HepG2 (cell line): ENCODE results near the gene NXF3. TPM values are rescaled to one million over a fixed set of nuclear protein-coding genes. Genes with fewer than 3 reads are reported as not detected.

ENCODE experiments used
- ATAC-seq: fragments of 200-7000 bp; cut with Tn5 transposase; 3 replicates; pipeline ENCODE4 v1.9.1; 2020; ENCODE audit warnings: mild to moderate bottlenecking, moderate library complexity
- BruUV-seq: library from RNA; stranded (reverse); fragments of 400-500 nt; replicated peaks from 2 replicates; lab custom pipeline; 2021; lab: Mats Ljungman, UMichigan
- CTCF ChIA-PET: fragments of 300-600 bp; formaldehyde crosslinking; extraction: SDS; loops from one replicate; lab custom pipeline; 2021; ENCODE audit warnings: low total read pairs, inconsistent platforms, low intra/inter-chr PET ratio; lab: Yijun Ruan, JAX
- POLR2A ChIA-PET: fragments of 350-600 bp; sonication (Branson Sonifier 250); formaldehyde crosslinking; loops from one replicate; lab custom pipeline; 2020; ENCODE audit warnings: antibody characterized with exemption, inconsistent platforms; lab: Yijun Ruan, JAX
- DNase-seq: peaks from one replicate; pipeline ENCODE4 v3.0.0-alpha.2; 2015; ENCODE audit warnings: low spot score
- FAIRE-seq: peaks from 3 replicates; lab custom pipeline; 2011; peaks lifted over from hg19 to GRCh38; lab: Jason Lieb, UNC
- H2AFZ ChIP-seq: one replicate; pipeline ENCODE4 v1.6.1; 2011; ENCODE audit warnings: low read length, inconsistent platforms
- H3K27ac ChIP-seq: fragments of 300-600 bp; 3 replicates; pipeline ENCODE4 v1.8.0; 2011; ENCODE audit warnings: mixed run types, mild to moderate bottlenecking, mixed read lengths, low read length, inconsistent platforms; ENCODE audit not compliant: insufficient read depth; ENCODE audit errors: extremely low read length
- H3K27me3 ChIP-seq, 2 experiments: fragments of 200-600 bp in 1 of 2; 2 replicates in 1 of 2; 3 replicates in 1 of 2; pipeline versions ENCODE4 v1.6.0 to v1.8.0; 2011; ENCODE audit warnings: low read length in 2 of 2, mild to moderate bottlenecking in 2 of 2, moderate library complexity in 2 of 2, inconsistent platforms in 1 of 2; ENCODE audit not compliant: insufficient read depth in 2 of 2, control insufficient read depth in 1 of 2
- H3K36me3 ChIP-seq, 2 experiments: fragments of 200-600 bp in 1 of 2; replicated peaks in 1 of 2; 2 replicates in 1 of 2; 3 replicates in 1 of 2; pipeline versions ENCODE4 v1.5.1 to v1.8.0; 2011; ENCODE audit warnings: low read length in 2 of 2, inconsistent platforms in 1 of 2; ENCODE audit not compliant: insufficient read depth in 2 of 2, control insufficient read depth in 1 of 2
- H3K4me1 ChIP-seq: 2 replicates; pipeline ENCODE4 v1.5.1; 2012; ENCODE audit warnings: low read length, inconsistent platforms; ENCODE audit not compliant: insufficient read depth
- H3K4me2 ChIP-seq: 2 replicates; pipeline ENCODE4 v1.6.0; 2011; ENCODE audit warnings: low read depth, low read length, inconsistent platforms
- H3K4me3 ChIP-seq, 3 experiments: fragments of 200-600 bp in 1 of 3; sonication (generic), shearing (Covaris generic) in 1 of 3; replicated peaks in 1 of 3; 2 replicates each; pipeline ENCODE4 v1.5.1; 2011 to 2016; ENCODE audit warnings: low read length in 3 of 3, inconsistent platforms in 2 of 3, low read depth in 2 of 3, mild to moderate bottlenecking in 2 of 3, control low read depth in 1 of 3, mixed read lengths in 1 of 3; ENCODE audit not compliant: insufficient read depth in 1 of 3
- H3K79me2 ChIP-seq: one replicate; pipeline ENCODE4 v1.6.1; 2011; ENCODE audit warnings: low read length, inconsistent platforms; ENCODE audit not compliant: insufficient read depth
- H3K9ac ChIP-seq: 2 replicates; pipeline ENCODE4 v1.6.0; 2011; ENCODE audit warnings: mild to moderate bottlenecking, low read depth, low read length, inconsistent platforms; ENCODE audit not compliant: insufficient read depth
- H3K9me3 ChIP-seq: 2 replicates; pipeline ENCODE4 v1.5.1; 2012; ENCODE audit warnings: mild to moderate bottlenecking, low read length
- H4K20me1 ChIP-seq: 2 replicates; pipeline ENCODE4 v1.6.0; 2011; ENCODE audit warnings: inconsistent platforms, mild to moderate bottlenecking, low read length, moderate library complexity; ENCODE audit not compliant: insufficient read depth
- BCL3 ChIP-seq: sonication (generic); formaldehyde crosslinking; IDR thresholded peaks from 2 replicates; pipeline ENCODE4 v1.5.1; 2020; ENCODE audit warnings: mild to moderate bottlenecking, missing genetic modification reagents, moderate library complexity
- FOXP1 ChIP-seq, 2 experiments: fragments of 450-650 bp in 1 of 2; IDR thresholded peaks; 2 replicates each; pipeline ENCODE4 v1.6.1; 2017 to 2018; ENCODE audit warnings: antibody characterized with exemption in 1 of 2
- HMG20A ChIP-seq: IDR thresholded peaks from 2 replicates; pipeline ENCODE4 v1.6.1; 2016; ENCODE audit warnings: borderline replicate concordance
- POLR2A ChIP-seq, 2 experiments: IDR thresholded peaks; 2 replicates each; pipeline ENCODE4 v1.6.1; 2011; ENCODE audit warnings: low read depth in 2 of 2, low read length in 2 of 2, mild to moderate bottlenecking in 1 of 2, moderate library complexity in 1 of 2; ENCODE audit not compliant: insufficient read depth in 1 of 2
- SKI ChIP-seq: fragments of 450-650 bp; IDR thresholded peaks from one replicate; pipeline ENCODE4 v1.6.1; 2018; ENCODE audit warnings: mild to moderate bottlenecking; ENCODE audit not compliant: partially characterized antibody
- TCF7 ChIP-seq: sonication (generic); IDR thresholded peaks from 2 replicates; pipeline ENCODE4 v1.6.1; 2016; ENCODE audit warnings: antibody characterized with exemption, low read depth
- ZBTB21 ChIP-seq: sonication (generic); formaldehyde crosslinking; IDR thresholded peaks from 2 replicates; pipeline ENCODE4 v1.4.0; 2020; ENCODE audit warnings: missing genetic modification reagents
- ZNF646 ChIP-seq: sonication (generic); formaldehyde crosslinking; IDR thresholded peaks from 2 replicates; pipeline ENCODE4 v1.9.0; 2021; ENCODE audit warnings: mild to moderate bottlenecking, missing genetic modification reagents
- WGBS: methylation state at CpG from one replicate; pipeline ENCODE4 v1.1.6; 2017; ENCODE audit warnings: low lambda C conversion rate; 5-methylcytosine and 5-hydroxymethylcytosine counted together
- in situ Hi-C: cut with HindIII; loops from 2 replicates; pipeline ENCODE4 v1.10.0; 2017; ENCODE audit warnings: low pct_unique_long_range_greater_than_20kb; ENCODE audit not compliant: extremely low pct_ligation_motif_present
- intact Hi-C: fragments of 100-400 bp; cut with micrococcal nuclease; formaldehyde crosslinking; loops from one replicate; pipeline ENCODE4 v1.10.0; 2022; ENCODE audit not compliant: unreplicated experiment
- polyA plus RNA-seq, 8 experiments: library from polyadenylated mRNA; depleted of rRNA in 3 of 8; stranded (reverse) in 7 of 8; unstranded in 1 of 8; fragments of >200 nt; fragmentation: Illumina TruSeq in 4 of 8; extraction: Trizol in 4 of 8; gene quantifications; 2 replicates each; pipeline versions ENCODE4 v1.2.1 to v1.2.3, GENCODE V29; 2011 to 2016; ENCODE audit warnings: low read depth in 4 of 8, missing spikeins in 1 of 8, mixed read lengths in 1 of 8; ENCODE audit not compliant: insufficient read depth in 1 of 8
- total RNA-seq, 5 experiments: library from RNA; depleted of rRNA; stranded (reverse); fragments of >200 nt; fragmentation: Illumina TruSeq; extraction: Trizol; gene quantifications; 2 replicates each; pipeline ENCODE4 v1.2.3, GENCODE V29; 2016; ENCODE audit warnings: low read depth in 1 of 5
- TF ChIP-seq, protein P1 (sequence below), 2 experiments: sonication (generic) in 1 of 2; formaldehyde crosslinking in 1 of 2; IDR thresholded peaks; 2 replicates each; pipeline versions ENCODE4 v1.4.0 to v1.6.1; 2016 to 2020; ENCODE audit warnings: borderline replicate concordance in 1 of 2, low read depth in 1 of 2, mild to moderate bottlenecking in 1 of 2, missing genetic modification reagents in 1 of 2
- TF ChIP-seq, protein P2 (sequence below): sonication (generic); formaldehyde crosslinking; IDR thresholded peaks from 2 replicates; pipeline ENCODE4 v1.4.0; 2020; ENCODE audit warnings: mild to moderate bottlenecking, missing genetic modification reagents, borderline replicate concordance

The NXF3 gene
- total and polyA plus RNA-seq, 2 of the 13 experiments (the other 11 are each of a cell fraction or from before 2014, with no cell fraction given): 0.05 TPM; not detected in 1

DNA sequence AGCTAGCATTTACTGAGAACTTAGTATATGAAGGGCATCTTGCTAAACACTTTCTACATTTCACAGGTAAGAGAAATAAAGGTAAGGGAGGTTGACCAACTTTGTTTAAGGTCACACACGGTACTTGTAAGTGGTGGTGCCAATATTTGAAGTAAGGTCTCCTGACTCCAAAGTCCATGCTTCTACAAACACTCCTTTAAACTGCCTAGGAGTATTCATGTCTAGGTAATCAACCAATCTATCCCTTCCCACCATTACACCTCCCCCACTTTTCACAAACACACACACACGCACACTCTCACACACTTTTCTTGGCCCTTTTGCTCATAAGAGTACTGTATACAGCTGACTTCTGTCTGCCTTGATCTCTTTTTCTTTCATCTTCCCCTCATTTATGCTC is 36.0 kb downstream of the NXF3 start:
- peak; percentile 85 for FAIRE-seq
- peak; percentile 86 for ATAC-seq
- peak overlapping the region; percentile 66 for H3K27ac ChIP-seq
- TF ChIP-seq ZNF646 (peak; percentile 31; the same call in 1 of the 2 replicates), BCL3 (CRISPR knock-in tag) (no peak), POLR2A (IDR thresholded peaks at IDR 0.05; ENCODE audit: insufficient read depth in 1 of 2, low read depth in 2 of 2, low read length in 2 of 2) (no peak), SKI (no peak), TCF7 (peak; percentile 45; the same call in 1 of the 2 replicates), ZBTB21 (CRISPR knock-in tag) (no peak), HMG20A (peak; percentile 40; the same call in 1 of the 2 replicates), FOXP1 (IDR thresholded peaks at IDR 0.05) (no peak), FOXP1 (CRISPR knock-in tag; IDR thresholded peaks at IDR 0.05) (0 out of 2 replicates have a peak, but pooled peaks have one; percentile 45)
- TF ChIP-seq, protein P1, sequence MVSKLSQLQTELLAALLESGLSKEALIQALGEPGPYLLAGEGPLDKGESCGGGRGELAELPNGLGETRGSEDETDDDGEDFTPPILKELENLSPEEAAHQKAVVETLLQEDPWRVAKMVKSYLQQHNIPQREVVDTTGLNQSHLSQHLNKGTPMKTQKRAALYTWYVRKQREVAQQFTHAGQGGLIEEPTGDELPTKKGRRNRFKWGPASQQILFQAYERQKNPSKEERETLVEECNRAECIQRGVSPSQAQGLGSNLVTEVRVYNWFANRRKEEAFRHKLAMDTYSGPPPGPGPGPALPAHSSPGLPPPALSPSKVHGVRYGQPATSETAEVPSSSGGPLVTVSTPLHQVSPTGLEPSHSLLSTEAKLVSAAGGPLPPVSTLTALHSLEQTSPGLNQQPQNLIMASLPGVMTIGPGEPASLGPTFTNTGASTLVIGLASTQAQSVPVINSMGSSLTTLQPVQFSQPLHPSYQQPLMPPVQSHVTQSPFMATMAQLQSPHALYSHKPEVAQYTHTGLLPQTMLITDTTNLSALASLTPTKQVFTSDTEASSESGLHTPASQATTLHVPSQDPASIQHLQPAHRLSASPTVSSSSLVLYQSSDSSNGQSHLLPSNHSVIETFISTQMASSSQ (IDR thresholded peaks at IDR 0.05; ENCODE audit: low read depth): 0 out of 2 replicates have a peak, but pooled peaks have one; percentile 6
- TF ChIP-seq, protein P1 (CRISPR knock-in tag; IDR thresholded peaks at IDR 0.05; ENCODE audit: borderline replicate concordance): no peak
- TF ChIP-seq, protein P2, sequence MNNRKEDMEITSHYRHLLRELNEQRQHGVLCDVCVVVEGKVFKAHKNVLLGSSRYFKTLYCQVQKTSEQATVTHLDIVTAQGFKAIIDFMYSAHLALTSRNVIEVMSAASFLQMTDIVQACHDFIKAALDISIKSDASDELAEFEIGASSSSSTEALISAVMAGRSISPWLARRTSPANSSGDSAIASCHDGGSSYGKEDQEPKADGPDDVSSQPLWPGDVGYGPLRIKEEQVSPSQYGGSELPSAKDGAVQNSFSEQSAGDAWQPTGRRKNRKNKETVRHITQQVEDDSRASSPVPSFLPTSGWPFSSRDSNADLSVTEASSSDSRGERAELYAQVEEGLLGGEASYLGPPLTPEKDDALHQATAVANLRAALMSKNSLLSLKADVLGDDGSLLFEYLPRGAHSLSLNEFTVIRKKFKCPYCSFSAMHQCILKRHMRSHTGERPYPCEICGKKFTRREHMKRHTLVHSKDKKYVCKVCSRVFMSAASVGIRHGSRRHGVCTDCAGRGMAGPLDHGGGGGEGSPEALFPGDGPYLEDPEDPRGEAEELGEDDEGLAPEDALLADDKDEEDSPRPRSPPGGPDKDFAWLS (CRISPR knock-in tag): no peak

More for the DNA sequence above, 36.0 kb downstream of the NXF3 start:
- Histone ChIP-seq H3K9ac (no peak overlapping the region), H3K4me1 (peaks cover 39% of the 10 kb centered on the region), H3K9me3 (no peaks in the 10 kb centered on the region), H3K27me3 (no peaks in the 10 kb centered on the region), H3K36me3 (no peaks in the 10 kb centered on the region), H3K79me2 (no peaks in the 10 kb centered on the region), H3K4me3 (peak overlapping the region in 1 of 3 experiments; percentile 21; a peak in 1 of 6 replicates), H4K20me1 (no peaks in the 10 kb centered on the region), H3K4me2 (peak overlapping the region; percentile 67), H2AFZ (no peak overlapping the region)
- in situ Hi-C loops (no loop called here), intact Hi-C loops (loop anchor here (10.0 kb wide), 1 partner anchor 102 kb away; no protein-coding TSS in a partner anchor)
- DNase-seq: peak; percentile 71
- BruUV-seq: no TSS peak
- POLR2A ChIA-PET: no interaction called here
- CTCF ChIA-PET: no interaction called here
- WGBS: 5% methylated on average over 2 of the region's 2 CpGs
